HG03280 (cell line): ENCODE results near the gene BMP6.

Experiments used
- ATAC-seq: cut with Tn5 transposase; IDR thresholded peaks from one replicate; pipeline ENCODE4 v1.9.1; 2021; ENCODE audit warnings: mild to moderate bottlenecking, moderate library complexity; ENCODE audit not compliant: unreplicated experiment

The BMP6 gene

GRCh38 chr6:7747016-7747415 lies 21.1 kb downstream of the BMP6 start:
- ATAC-seq: no peak

GRCh38 chr6:7747433-7747832 lies 21.5 kb downstream of the BMP6 start:
- no peak for ATAC-seq

GRCh38 chr6:7747901-7748504 lies 22.1 kb downstream of the BMP6 start:
- no peak for ATAC-seq

GRCh38 chr6:7749478-7749877 lies 23.6 kb downstream of the BMP6 start:
- ATAC-seq: no peak

- no peak for ATAC-seq
Measured at GRCh38 chr6:7750197-7750596, 24.3 kb downstream of the BMP6 start.

GRCh38 chr6:7758456-7758855 lies 32.6 kb downstream of the BMP6 start:
- no peak for ATAC-seq

GRCh38 chr6:7759320-7759719 lies 33.4 kb downstream of the BMP6 start:
- no peak for ATAC-seq

GRCh38 chr6:7761051-7761450 lies 35.2 kb downstream of the BMP6 start:
- no peak for ATAC-seq

GRCh38 chr6:7762760-7763159 lies 36.9 kb downstream of the BMP6 start:
- no peak for ATAC-seq

GRCh38 chr6:7763881-7764280 lies 38.0 kb downstream of the BMP6 start:
- no peak for ATAC-seq

GRCh38 chr6:7765575-7766325 lies 39.9 kb downstream of the BMP6 start:
- ATAC-seq: no peak

GRCh38 chr6:7769702-7770101 lies 43.8 kb downstream of the BMP6 start:
- no peak for ATAC-seq

GRCh38 chr6:7770111-7770510 lies 44.2 kb downstream of the BMP6 start:
- no peak for ATAC-seq

- no peak for ATAC-seq
Measured at GRCh38 chr6:7770601-7771000, 44.7 kb downstream of the BMP6 start.

GRCh38 chr6:7773322-7773721 lies 47.4 kb downstream of the BMP6 start:
- ATAC-seq: no peak

- ATAC-seq: no peak
Measured at GRCh38 chr6:7773914-7774313, 48.0 kb downstream of the BMP6 start.

GRCh38 chr6:7776509-7776908 lies 50.6 kb downstream of the BMP6 start:
- ATAC-seq: no peak

- ATAC-seq: no peak
Measured at GRCh38 chr6:7777074-7777473, 51.2 kb downstream of the BMP6 start.

- ATAC-seq: no peak
Measured at GRCh38 chr6:7781240-7781639, 55.3 kb downstream of the BMP6 start.

GRCh38 chr6:7784248-7784647 lies 58.3 kb downstream of the BMP6 start:
- ATAC-seq: no peak

GRCh38 chr6:7784706-7785105 lies 58.8 kb downstream of the BMP6 start:
- no peak for ATAC-seq

GRCh38 chr6:7785243-7786035 lies 59.5 kb downstream of the BMP6 start:
- no peak for ATAC-seq
